Ectodermal cell (in vitro differentiated cells): ENCODE measurements around the gene CHST11.

Experiments
- H3K27ac ChIP-seq: 2 replicates; pipeline ENCODE4 v1.7.0; 2013; ENCODE audit warnings: mild to moderate bottlenecking, low read depth, low read length; ENCODE audit not compliant: insufficient read depth, poor library complexity, severe bottlenecking
- H3K27me3 ChIP-seq: 2 replicates; pipeline ENCODE4 v1.7.0; 2013; ENCODE audit warnings: mild to moderate bottlenecking, low read length; ENCODE audit not compliant: insufficient read depth, control insufficient read depth, poor library complexity, severe bottlenecking
- H3K36me3 ChIP-seq: one replicate; pipeline ENCODE4 v1.7.0; 2013; ENCODE audit warnings: low read length; ENCODE audit not compliant: control insufficient read depth, insufficient read depth
- H3K4me1 ChIP-seq: one replicate; pipeline ENCODE4 v1.7.0; 2013; ENCODE audit warnings: low read length; ENCODE audit not compliant: control insufficient read depth, insufficient read depth
- H3K4me3 ChIP-seq: 2 replicates; pipeline ENCODE4 v1.7.0; 2013; ENCODE audit warnings: low read depth, low read length, control low read depth; ENCODE audit not compliant: insufficient read depth
- H3K9me3 ChIP-seq: 2 replicates; pipeline ENCODE4 v1.7.0; 2013; ENCODE audit warnings: mild to moderate bottlenecking, low read length, moderate library complexity; ENCODE audit not compliant: control insufficient read depth
- WGBS, 2 experiments: methylation state at CpG; one replicate each; pipeline ENCODE4 v1.1.7; 2013; ENCODE audit warnings: missing lambda C conversion rate in 2 of 2; 5-methylcytosine and 5-hydroxymethylcytosine counted together

CHST11 gene

GRCh38 chr12:104480012-104480411 is 23.3 kb downstream of the CHST11 start:
- Histone ChIP-seq H3K9me3 (no peaks in the 10 kb centered on the region), H3K27me3 (no peaks in the 10 kb centered on the region), H3K27ac (no peak overlapping the region), H3K4me3 (no peak overlapping the region), H3K36me3 (no peaks in the 10 kb centered on the region), H3K4me1 (no peaks in the 10 kb centered on the region)
- 92 to 98% methylated on average over 3 of the region's 3 CpGs for WGBS, 2 experiments

GRCh38 chr12:104480826-104481440 is 24.2 kb downstream of the CHST11 start:
- Histone ChIP-seq H3K4me3 (no peak overlapping the region), H3K27me3 (no peaks in the 10 kb centered on the region), H3K36me3 (no peaks in the 10 kb centered on the region), H3K4me1 (no peaks in the 10 kb centered on the region), H3K9me3 (no peaks in the 10 kb centered on the region), H3K27ac (no peak overlapping the region)
- WGBS, 2 experiments, result 97 to 98% methylated on average over 11 of the region's 11 CpGs

GRCh38 chr12:104482113-104482512 is 25.4 kb downstream of the CHST11 start:
- WGBS, 2 experiments, result 71 to 95% methylated on average over 3 to 4 of the region's 4 CpGs
- H3K9me3 ChIP-seq, result no peaks in the 10 kb centered on the region
- H3K4me3 ChIP-seq, result no peak overlapping the region
- H3K27me3 ChIP-seq, result no peaks in the 10 kb centered on the region
- no peak overlapping the region for H3K27ac ChIP-seq
- H3K4me1 ChIP-seq, result no peaks in the 10 kb centered on the region
- no peaks in the 10 kb centered on the region for H3K36me3 ChIP-seq

- H3K4me3 ChIP-seq, result no peak overlapping the region
- no peaks in the 10 kb centered on the region for H3K9me3 ChIP-seq
- no peaks in the 10 kb centered on the region for H3K27me3 ChIP-seq
- no peaks in the 10 kb centered on the region for H3K36me3 ChIP-seq
- H3K27ac ChIP-seq, result no peak overlapping the region
- 94% methylated on average over 4 of the region's 4 CpGs for WGBS, 2 experiments
- no peaks in the 10 kb centered on the region for H3K4me1 ChIP-seq
Observed at GRCh38 chr12:104482748-104483147, 26.0 kb downstream of the CHST11 start.

GRCh38 chr12:104484079-104484478 is 27.3 kb downstream of the CHST11 start:
- H3K4me1 ChIP-seq, result no peaks in the 10 kb centered on the region
- H3K27ac ChIP-seq, result no peak overlapping the region
- no peaks in the 10 kb centered on the region for H3K27me3 ChIP-seq
- H3K36me3 ChIP-seq, result no peaks in the 10 kb centered on the region
- H3K4me3 ChIP-seq, result no peak overlapping the region
- WGBS, 2 experiments, result 97 to 98% methylated on average over 2 of the region's 2 CpGs
- H3K9me3 ChIP-seq, result no peaks in the 10 kb centered on the region

- 90% methylated on average over 13 of the region's 13 CpGs for WGBS, 2 experiments
- no peaks in the 10 kb centered on the region for H3K9me3 ChIP-seq
- no peaks in the 10 kb centered on the region for H3K4me1 ChIP-seq
- no peaks in the 10 kb centered on the region for H3K27me3 ChIP-seq
- H3K4me3 ChIP-seq, result no peak overlapping the region
- H3K27ac ChIP-seq, result no peak overlapping the region
- no peaks in the 10 kb centered on the region for H3K36me3 ChIP-seq
Observed at GRCh38 chr12:104485651-104486362, 29.1 kb downstream of the CHST11 start.

- Histone ChIP-seq H3K4me3 (no peak overlapping the region), H3K4me1 (no peaks in the 10 kb centered on the region), H3K27me3 (no peaks in the 10 kb centered on the region), H3K27ac (no peak overlapping the region), H3K36me3 (no peaks in the 10 kb centered on the region), H3K9me3 (no peaks in the 10 kb centered on the region)
- 90 to 94% methylated on average over 7 of the region's 7 CpGs for WGBS, 2 experiments
Observed at GRCh38 chr12:104486363-104486750, 29.6 kb downstream of the CHST11 start.

- no peaks in the 10 kb centered on the region for H3K27me3 ChIP-seq
- no peaks in the 10 kb centered on the region for H3K4me1 ChIP-seq
- WGBS, 2 experiments, result 92 to 96% methylated on average over 7 to 9 of the region's 9 CpGs
- H3K4me3 ChIP-seq, result no peak overlapping the region
- H3K27ac ChIP-seq, result no peak overlapping the region
- H3K36me3 ChIP-seq, result no peaks in the 10 kb centered on the region
- H3K9me3 ChIP-seq, result no peaks in the 10 kb centered on the region
Observed at GRCh38 chr12:104486943-104487819, 30.4 kb downstream of the CHST11 start.

GRCh38 chr12:104488374-104488773 is 31.6 kb downstream of the CHST11 start:
- Histone ChIP-seq H3K36me3 (no peaks in the 10 kb centered on the region), H3K4me3 (no peak overlapping the region), H3K9me3 (no peaks in the 10 kb centered on the region), H3K4me1 (no peaks in the 10 kb centered on the region), H3K27ac (no peak overlapping the region), H3K27me3 (no peaks in the 10 kb centered on the region)
- WGBS, 2 experiments, result 92 to 95% methylated on average over 13 of the region's 13 CpGs

GRCh38 chr12:104490186-104490585 is 33.4 kb downstream of the CHST11 start:
- H3K9me3 ChIP-seq, result no peaks in the 10 kb centered on the region
- 90 to 93% methylated on average over 3 to 4 of the region's 4 CpGs for WGBS, 2 experiments
- H3K36me3 ChIP-seq, result no peaks in the 10 kb centered on the region
- H3K4me1 ChIP-seq, result no peaks in the 10 kb centered on the region
- H3K4me3 ChIP-seq, result no peak overlapping the region
- H3K27ac ChIP-seq, result no peak overlapping the region
- H3K27me3 ChIP-seq, result no peaks in the 10 kb centered on the region
